OCI-LY7 (cell line): Measurements from ENCODE around the gene KAZN.

Source experiments
- EZH2phosphoT487 ChIP-seq: fragments of 200-600 bp; sonication (generic); IDR thresholded peaks from 2 replicates; pipeline ENCODE4 v1.6.1; 2018; ENCODE audit warnings: low read depth, borderline replicate concordance, mild to moderate bottlenecking, mixed run types, antibody characterized with exemption, low read length, moderate library complexity, mixed read lengths
- TF ChIP-seq, protein P1 (sequence below): fragments of 200-600 bp; sonication (generic); conservative IDR thresholded peaks from 2 replicates; pipeline ENCODE4 v1.5.1; 2014; ENCODE audit warnings: mild to moderate bottlenecking, antibody characterized with exemption, low read length, moderate library complexity, mixed read lengths

DNA sequence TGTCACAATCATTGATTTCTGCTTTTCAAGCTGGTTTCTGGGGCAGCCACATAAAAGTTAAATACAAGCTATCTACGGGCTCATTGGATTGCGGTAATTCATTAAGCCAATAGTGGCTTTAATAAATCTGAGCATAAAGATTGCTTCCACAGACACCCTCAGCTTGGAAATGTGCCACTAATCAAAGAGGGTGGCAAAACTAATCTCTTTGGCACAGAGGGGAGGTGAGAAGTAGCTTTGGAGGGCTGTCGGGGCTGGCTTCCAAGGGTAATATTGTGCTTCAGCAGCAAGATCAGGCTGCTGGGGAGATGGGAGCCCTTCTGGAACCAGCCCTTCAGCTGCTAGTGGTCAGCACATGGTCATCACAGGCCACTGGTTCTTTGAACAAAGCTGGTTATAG is 21.2 kb upstream of the KAZN start:
- TF ChIP-seq, protein P1, sequence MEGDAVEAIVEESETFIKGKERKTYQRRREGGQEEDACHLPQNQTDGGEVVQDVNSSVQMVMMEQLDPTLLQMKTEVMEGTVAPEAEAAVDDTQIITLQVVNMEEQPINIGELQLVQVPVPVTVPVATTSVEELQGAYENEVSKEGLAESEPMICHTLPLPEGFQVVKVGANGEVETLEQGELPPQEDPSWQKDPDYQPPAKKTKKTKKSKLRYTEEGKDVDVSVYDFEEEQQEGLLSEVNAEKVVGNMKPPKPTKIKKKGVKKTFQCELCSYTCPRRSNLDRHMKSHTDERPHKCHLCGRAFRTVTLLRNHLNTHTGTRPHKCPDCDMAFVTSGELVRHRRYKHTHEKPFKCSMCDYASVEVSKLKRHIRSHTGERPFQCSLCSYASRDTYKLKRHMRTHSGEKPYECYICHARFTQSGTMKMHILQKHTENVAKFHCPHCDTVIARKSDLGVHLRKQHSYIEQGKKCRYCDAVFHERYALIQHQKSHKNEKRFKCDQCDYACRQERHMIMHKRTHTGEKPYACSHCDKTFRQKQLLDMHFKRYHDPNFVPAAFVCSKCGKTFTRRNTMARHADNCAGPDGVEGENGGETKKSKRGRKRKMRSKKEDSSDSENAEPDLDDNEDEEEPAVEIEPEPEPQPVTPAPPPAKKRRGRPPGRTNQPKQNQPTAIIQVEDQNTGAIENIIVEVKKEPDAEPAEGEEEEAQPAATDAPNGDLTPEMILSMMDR = no peak
- no peak for TF ChIP-seq EZH2phosphoT487
